ENCODE measurements around the gene HPCAL1. TPM values are rescaled to one million over a fixed set of nuclear protein-coding genes. Genes with fewer than 3 reads are reported as not detected.

Gene HPCAL1
- total RNA-seq, 3 donors from 2014 or later (not counting 1 experiment from before 2014, with no cell fraction given), result 31.1 to 45.2 (median 39.8) TPM

DNA sequence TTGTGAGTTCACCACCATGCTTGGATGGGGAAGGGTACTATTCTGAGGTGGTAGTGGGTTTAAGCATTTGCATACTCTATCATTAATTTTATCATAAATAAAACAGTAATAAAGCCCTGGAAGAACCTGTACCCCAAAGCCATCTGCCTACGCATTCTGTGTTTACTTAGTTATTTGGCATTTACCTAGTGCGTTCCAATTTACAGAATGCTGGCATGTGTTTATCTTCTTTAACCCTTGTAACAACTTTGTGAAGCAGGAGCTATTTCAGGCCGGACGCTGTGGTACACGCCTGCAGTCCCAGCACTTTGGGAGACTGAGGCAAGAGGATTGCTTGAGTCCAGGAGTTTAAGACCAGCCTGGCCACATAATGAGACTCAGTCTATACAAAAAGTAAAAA, 163.2 kb downstream of the HPCAL1 start:
- H3K9me3 Mint-ChIP-seq, result no peaks in the 10 kb centered on the region
- H3K27ac ChIP-seq (ENCODE audit: low read length), result no peak overlapping the region
- no peak overlapping the region for H3K4me3 ChIP-seq (ENCODE audit: low read length)
- TF ChIP-seq, protein P1, sequence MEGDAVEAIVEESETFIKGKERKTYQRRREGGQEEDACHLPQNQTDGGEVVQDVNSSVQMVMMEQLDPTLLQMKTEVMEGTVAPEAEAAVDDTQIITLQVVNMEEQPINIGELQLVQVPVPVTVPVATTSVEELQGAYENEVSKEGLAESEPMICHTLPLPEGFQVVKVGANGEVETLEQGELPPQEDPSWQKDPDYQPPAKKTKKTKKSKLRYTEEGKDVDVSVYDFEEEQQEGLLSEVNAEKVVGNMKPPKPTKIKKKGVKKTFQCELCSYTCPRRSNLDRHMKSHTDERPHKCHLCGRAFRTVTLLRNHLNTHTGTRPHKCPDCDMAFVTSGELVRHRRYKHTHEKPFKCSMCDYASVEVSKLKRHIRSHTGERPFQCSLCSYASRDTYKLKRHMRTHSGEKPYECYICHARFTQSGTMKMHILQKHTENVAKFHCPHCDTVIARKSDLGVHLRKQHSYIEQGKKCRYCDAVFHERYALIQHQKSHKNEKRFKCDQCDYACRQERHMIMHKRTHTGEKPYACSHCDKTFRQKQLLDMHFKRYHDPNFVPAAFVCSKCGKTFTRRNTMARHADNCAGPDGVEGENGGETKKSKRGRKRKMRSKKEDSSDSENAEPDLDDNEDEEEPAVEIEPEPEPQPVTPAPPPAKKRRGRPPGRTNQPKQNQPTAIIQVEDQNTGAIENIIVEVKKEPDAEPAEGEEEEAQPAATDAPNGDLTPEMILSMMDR (IDR thresholded peaks at IDR 0.05), result no peak
- H3K27me3 ChIP-seq (ENCODE audit: control insufficient read depth, insufficient read depth, low read length), result no peaks in the 10 kb centered on the region
- intact Hi-C loops (cut with micrococcal nuclease), result no loop called here
- H3K27me3 Mint-ChIP-seq (ENCODE audit: low read depth in 2 of 2), result peaks cover 0 to 4% of the 10 kb centered on the region in 2 donors
- no peaks in the 10 kb centered on the region for H3K4me1 ChIP-seq (ENCODE audit: control insufficient read depth, insufficient read depth, low read length)
- no peaks in the 10 kb centered on the region for H3K9me3 ChIP-seq (ENCODE audit: control insufficient read depth, insufficient read depth, low read length)
- no peaks in the 10 kb centered on the region for H3K36me3 ChIP-seq (ENCODE audit: control insufficient read depth, insufficient read depth, low read length)
- H3K4me3 Mint-ChIP-seq, result no peak overlapping the region
- no peak overlapping the region for H3K27ac Mint-ChIP-seq
- H3K36me3 Mint-ChIP-seq, result no peaks in the 10 kb centered on the region
- ATAC-seq (no peak), DNase-seq (no peak)
- 98% methylated on average over 5 of the region's 5 CpGs for WGBS (ENCODE audit: insufficient coverage)
- H3K4me1 Mint-ChIP-seq, result no peaks in the 10 kb centered on the region

DNA sequence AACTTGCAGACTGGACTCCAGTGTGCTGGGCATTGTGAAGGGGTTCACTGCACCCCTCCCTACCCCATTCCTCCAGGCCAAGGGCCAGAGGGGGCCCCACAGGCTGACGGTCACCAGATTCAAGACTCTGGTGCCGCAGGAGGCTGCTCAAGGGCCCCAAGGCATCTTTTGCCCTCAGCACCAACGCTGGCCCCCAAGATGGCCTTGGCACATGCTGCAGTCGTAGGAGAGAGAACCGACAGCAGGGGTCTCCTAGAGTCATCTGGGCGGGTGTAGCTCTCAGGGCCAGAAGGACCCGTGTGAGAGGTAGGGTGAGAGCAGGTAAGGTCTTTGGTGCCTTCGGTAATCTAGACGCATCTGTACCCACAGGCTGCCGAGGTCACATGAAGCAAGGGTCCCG, 164.1 kb downstream of the HPCAL1 start:
- Histone ChIP-seq H3K36me3 (ENCODE audit: control insufficient read depth, insufficient read depth, low read length) (no peaks in the 10 kb centered on the region), H3K27me3 (ENCODE audit: control insufficient read depth, insufficient read depth, low read length) (no peaks in the 10 kb centered on the region), H3K9me3 (ENCODE audit: control insufficient read depth, insufficient read depth, low read length) (no peaks in the 10 kb centered on the region), H3K4me1 (ENCODE audit: control insufficient read depth, insufficient read depth, low read length) (no peaks in the 10 kb centered on the region), H3K4me3 (ENCODE audit: low read length) (no peak overlapping the region), H3K27ac (ENCODE audit: low read length) (no peak overlapping the region)
- H3K36me3 Mint-ChIP-seq, result no peaks in the 10 kb centered on the region
- intact Hi-C loops (cut with micrococcal nuclease), result no loop called here
- no peak overlapping the region for H3K27ac Mint-ChIP-seq
- TF ChIP-seq, protein P1 (IDR thresholded peaks at IDR 0.05), result no peak
- no peaks in the 10 kb centered on the region for H3K4me1 Mint-ChIP-seq
- H3K27me3 Mint-ChIP-seq (ENCODE audit: low read depth in 2 of 2), result peaks cover 0 to 4% of the 10 kb centered on the region in 2 donors
- ATAC-seq, result no peak
- H3K9me3 Mint-ChIP-seq, result no peaks in the 10 kb centered on the region
- WGBS (ENCODE audit: insufficient coverage), result 89% methylated on average over 11 of the region's 11 CpGs
- DNase-seq, result no peak
- no peak overlapping the region for H3K4me3 Mint-ChIP-seq

DNA sequence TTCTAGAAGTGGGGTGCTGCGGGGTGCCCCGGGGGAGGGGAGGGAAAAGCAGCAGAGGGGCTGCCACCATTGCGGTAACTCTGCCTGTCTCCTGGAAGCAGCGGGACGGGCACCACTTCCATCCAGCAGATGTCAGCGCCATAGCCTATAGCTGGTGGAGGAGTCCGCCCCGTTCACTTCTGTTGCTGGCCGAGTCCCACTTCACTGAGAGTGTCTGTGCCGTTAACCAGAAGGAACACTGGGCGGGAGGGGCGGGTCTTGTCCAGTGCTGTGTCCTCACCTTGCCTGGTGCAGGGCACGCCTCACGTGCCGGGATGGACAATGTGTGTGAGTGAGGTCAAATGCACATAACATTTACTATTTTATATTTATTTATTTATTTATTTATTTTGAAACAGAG, 164.7 kb downstream of the HPCAL1 start:
- DNase-seq, result no peak
- H3K4me3 ChIP-seq (ENCODE audit: low read length), result no peak overlapping the region

DNA sequence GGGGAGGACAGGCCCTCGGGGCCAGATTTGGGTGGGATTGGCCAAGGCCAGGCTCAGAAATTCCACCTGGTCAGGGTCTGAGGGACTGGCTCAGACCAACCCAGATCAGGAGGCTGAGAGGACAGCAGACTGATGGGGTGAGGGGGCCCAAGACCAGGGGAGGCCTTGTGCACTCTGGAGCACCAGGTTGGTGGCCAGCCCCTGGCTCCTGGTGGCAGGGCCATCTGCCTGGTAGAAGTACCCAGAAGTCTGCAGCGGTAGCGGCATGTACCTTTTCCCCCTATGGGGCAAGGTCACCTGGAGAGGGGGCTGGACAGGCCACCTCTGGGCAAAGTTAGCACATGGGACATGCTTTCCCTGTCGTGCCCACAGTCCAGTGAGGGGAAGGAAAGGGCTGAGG, 166.6 kb downstream of the HPCAL1 start:
- no peaks in the 10 kb centered on the region for H3K36me3 Mint-ChIP-seq
- Histone ChIP-seq H3K4me1 (ENCODE audit: control insufficient read depth, insufficient read depth, low read length) (no peaks in the 10 kb centered on the region), H3K27me3 (ENCODE audit: control insufficient read depth, insufficient read depth, low read length) (no peaks in the 10 kb centered on the region), H3K27ac (ENCODE audit: low read length) (no peak overlapping the region), H3K4me3 (ENCODE audit: low read length) (no peak overlapping the region), H3K9me3 (ENCODE audit: control insufficient read depth, insufficient read depth, low read length) (no peaks in the 10 kb centered on the region), H3K36me3 (ENCODE audit: control insufficient read depth, insufficient read depth, low read length) (no peaks in the 10 kb centered on the region)
- TF ChIP-seq, protein P1 (IDR thresholded peaks at IDR 0.05), result no peak
- no peak for DNase-seq
- intact Hi-C loops (cut with micrococcal nuclease), result no loop called here
- 92% methylated on average over 4 of the region's 4 CpGs for WGBS (ENCODE audit: insufficient coverage)
- peaks cover 0 to 4% of the 10 kb centered on the region in 2 donors for H3K27me3 Mint-ChIP-seq (ENCODE audit: low read depth in 2 of 2)
- no peak for ATAC-seq
- H3K27ac Mint-ChIP-seq, result no peak overlapping the region
- H3K4me3 Mint-ChIP-seq, result no peak overlapping the region
- H3K9me3 Mint-ChIP-seq, result no peaks in the 10 kb centered on the region
- no peaks in the 10 kb centered on the region for H3K4me1 Mint-ChIP-seq

More for the DNA sequence above, 164.7 kb downstream of the HPCAL1 start:
- Histone ChIP-seq H3K27me3 (ENCODE audit: control insufficient read depth, insufficient read depth, low read length) (no peaks in the 10 kb centered on the region), H3K36me3 (ENCODE audit: control insufficient read depth, insufficient read depth, low read length) (no peaks in the 10 kb centered on the region), H3K9me3 (ENCODE audit: control insufficient read depth, insufficient read depth, low read length) (no peaks in the 10 kb centered on the region), H3K27ac (ENCODE audit: low read length) (no peak overlapping the region), H3K4me1 (ENCODE audit: control insufficient read depth, insufficient read depth, low read length) (no peaks in the 10 kb centered on the region)
- peaks cover 0 to 4% of the 10 kb centered on the region in 2 donors for H3K27me3 Mint-ChIP-seq (ENCODE audit: low read depth in 2 of 2)
- H3K9me3 Mint-ChIP-seq, result no peaks in the 10 kb centered on the region
- no peak overlapping the region for H3K4me3 Mint-ChIP-seq
- WGBS (ENCODE audit: insufficient coverage), result 87% methylated on average over 12 of the region's 15 CpGs
- TF ChIP-seq, protein P1 (IDR thresholded peaks at IDR 0.05), result no peak
- no peaks in the 10 kb centered on the region for H3K36me3 Mint-ChIP-seq
- no peak overlapping the region for H3K27ac Mint-ChIP-seq
- no peak for ATAC-seq
- H3K4me1 Mint-ChIP-seq, result no peaks in the 10 kb centered on the region
- intact Hi-C loops (cut with micrococcal nuclease), result no loop called here
